HEK293 (cell line): ENCODE results near the gene B4GAT1.
A peak's percentile ranks its signal among the peaks of the same experiment; 100 is the strongest.

Source experiments
- GFI1B ChIP-seq: fragments of 450-650 bp; formaldehyde crosslinking; IDR thresholded peaks from 2 replicates; pipeline ENCODE4 v1.5.1; 2016; ENCODE audit warnings: missing biosample characterization, missing genetic modification characterization
- MZF1 ChIP-seq: fragments of 450-650 bp; formaldehyde crosslinking; IDR thresholded peaks from 2 replicates; pipeline ENCODE4 v1.5.1; 2017; ENCODE audit warnings: missing biosample characterization, missing genetic modification characterization, borderline replicate concordance
- OVOL3 ChIP-seq: fragments of 450-650 bp; formaldehyde crosslinking; IDR thresholded peaks from 2 replicates; pipeline ENCODE4 v1.5.1; 2016; ENCODE audit warnings: missing biosample characterization, missing genetic modification characterization
- PATZ1 ChIP-seq: fragments of 450-650 bp; formaldehyde crosslinking; IDR thresholded peaks from 2 replicates; pipeline ENCODE4 v1.5.1; 2016; ENCODE audit warnings: missing biosample characterization, missing genetic modification characterization
- PRDM1 ChIP-seq: fragments of 450-650 bp; formaldehyde crosslinking; IDR thresholded peaks from 2 replicates; pipeline ENCODE4; 2016; ENCODE audit warnings: missing biosample characterization, missing genetic modification characterization
- YY1 ChIP-seq: fragments of 450-650 bp; formaldehyde crosslinking; IDR thresholded peaks from 2 replicates; pipeline ENCODE4 v1.5.1; 2018; ENCODE audit warnings: missing biosample characterization, missing genetic modification characterization
- YY2 ChIP-seq: fragments of 450-650 bp; formaldehyde crosslinking; IDR thresholded peaks from 2 replicates; pipeline ENCODE4 v1.5.1; 2016; ENCODE audit warnings: missing biosample characterization, missing genetic modification characterization
- ZBTB1 ChIP-seq: fragments of 450-650 bp; formaldehyde crosslinking; IDR thresholded peaks from 2 replicates; pipeline ENCODE4 v1.5.1; 2016; ENCODE audit warnings: missing biosample characterization, missing genetic modification characterization
- ZFHX2 ChIP-seq: fragments of 450-650 bp; formaldehyde crosslinking; conservative IDR thresholded peaks from 2 replicates; pipeline ENCODE4 v1.5.1; 2016; ENCODE audit warnings: missing biosample characterization, missing genetic modification characterization
- ZNF202 ChIP-seq: fragments of 450-650 bp; formaldehyde crosslinking; IDR thresholded peaks from 2 replicates; pipeline ENCODE4 v1.5.1; 2016; ENCODE audit warnings: missing biosample characterization, missing genetic modification characterization, borderline replicate concordance
- ZNF211 ChIP-seq: fragments of 450-650 bp; formaldehyde crosslinking; IDR thresholded peaks from 2 replicates; pipeline ENCODE4 v1.5.1; 2016; ENCODE audit warnings: low read depth, missing biosample characterization, missing genetic modification characterization
- ZNF221 ChIP-seq: fragments of 450-650 bp; formaldehyde crosslinking; IDR thresholded peaks from 2 replicates; pipeline ENCODE4 v1.5.1; 2017; ENCODE audit warnings: missing biosample characterization, missing genetic modification characterization, borderline replicate concordance
- ZNF266 ChIP-seq: fragments of 450-650 bp; formaldehyde crosslinking; IDR thresholded peaks from 2 replicates; pipeline ENCODE4 v1.5.1; 2016; ENCODE audit warnings: missing biosample characterization, missing genetic modification characterization, low read depth
- ZNF280C ChIP-seq: fragments of 450-650 bp; formaldehyde crosslinking; IDR thresholded peaks from 2 replicates; pipeline ENCODE4 v1.5.1; 2016; ENCODE audit warnings: missing biosample characterization, missing genetic modification characterization
- ZNF302 ChIP-seq: fragments of 450-650 bp; formaldehyde crosslinking; IDR thresholded peaks from 2 replicates; pipeline ENCODE4 v1.5.1; 2016; ENCODE audit warnings: missing biosample characterization, missing genetic modification characterization, low read depth
- ZNF350 ChIP-seq: fragments of 450-650 bp; formaldehyde crosslinking; IDR thresholded peaks from 2 replicates; pipeline ENCODE4 v1.5.0; 2017; ENCODE audit warnings: missing biosample characterization, mild to moderate bottlenecking, missing genetic modification characterization
- ZNF362 ChIP-seq: fragments of 450-650 bp; formaldehyde crosslinking; IDR thresholded peaks from 2 replicates; pipeline ENCODE4 v1.5.1; 2016; ENCODE audit warnings: missing biosample characterization, missing genetic modification characterization
- ZNF521 ChIP-seq: fragments of 450-650 bp; formaldehyde crosslinking; IDR thresholded peaks from 2 replicates; pipeline ENCODE4 v1.5.1; 2017; ENCODE audit warnings: missing biosample characterization, mild to moderate bottlenecking, missing genetic modification characterization
- ZNF600 ChIP-seq: fragments of 450-650 bp; formaldehyde crosslinking; IDR thresholded peaks from 2 replicates; pipeline ENCODE4 v1.5.1; 2016; ENCODE audit warnings: missing biosample characterization, missing genetic modification characterization
- ZNF610 ChIP-seq: fragments of 450-650 bp; formaldehyde crosslinking; IDR thresholded peaks from 2 replicates; pipeline ENCODE4 v1.5.1; 2016; ENCODE audit warnings: missing biosample characterization, missing genetic modification characterization, borderline replicate concordance
- ZNF660 ChIP-seq: fragments of 450-650 bp; IDR thresholded peaks from 2 replicates; pipeline ENCODE4 v1.5.1; 2018; ENCODE audit warnings: missing biosample characterization, mild to moderate bottlenecking, missing genetic modification characterization
- ZNF76 ChIP-seq: fragments of 450-650 bp; formaldehyde crosslinking; IDR thresholded peaks from 2 replicates; pipeline ENCODE4; 2016; ENCODE audit warnings: low read depth, missing biosample characterization, missing genetic modification characterization, borderline replicate concordance
- TF ChIP-seq, protein P1 (sequence below): fragments of 450-650 bp; formaldehyde crosslinking; IDR thresholded peaks from 2 replicates; pipeline ENCODE4 v1.5.1; 2016; ENCODE audit warnings: missing biosample characterization, missing genetic modification characterization
- TF ChIP-seq, protein P2 (sequence below): fragments of 450-650 bp; formaldehyde crosslinking; IDR thresholded peaks from 2 replicates; pipeline ENCODE4 v1.5.1; 2016; ENCODE audit warnings: missing biosample characterization, missing genetic modification characterization, low read depth
- TF ChIP-seq, protein P3 (sequence below): fragments of 450-650 bp; formaldehyde crosslinking; IDR thresholded peaks from 2 replicates; pipeline ENCODE4 v1.5.1; 2016; ENCODE audit warnings: missing biosample characterization, missing genetic modification characterization, borderline replicate concordance

The B4GAT1 gene

DNA sequence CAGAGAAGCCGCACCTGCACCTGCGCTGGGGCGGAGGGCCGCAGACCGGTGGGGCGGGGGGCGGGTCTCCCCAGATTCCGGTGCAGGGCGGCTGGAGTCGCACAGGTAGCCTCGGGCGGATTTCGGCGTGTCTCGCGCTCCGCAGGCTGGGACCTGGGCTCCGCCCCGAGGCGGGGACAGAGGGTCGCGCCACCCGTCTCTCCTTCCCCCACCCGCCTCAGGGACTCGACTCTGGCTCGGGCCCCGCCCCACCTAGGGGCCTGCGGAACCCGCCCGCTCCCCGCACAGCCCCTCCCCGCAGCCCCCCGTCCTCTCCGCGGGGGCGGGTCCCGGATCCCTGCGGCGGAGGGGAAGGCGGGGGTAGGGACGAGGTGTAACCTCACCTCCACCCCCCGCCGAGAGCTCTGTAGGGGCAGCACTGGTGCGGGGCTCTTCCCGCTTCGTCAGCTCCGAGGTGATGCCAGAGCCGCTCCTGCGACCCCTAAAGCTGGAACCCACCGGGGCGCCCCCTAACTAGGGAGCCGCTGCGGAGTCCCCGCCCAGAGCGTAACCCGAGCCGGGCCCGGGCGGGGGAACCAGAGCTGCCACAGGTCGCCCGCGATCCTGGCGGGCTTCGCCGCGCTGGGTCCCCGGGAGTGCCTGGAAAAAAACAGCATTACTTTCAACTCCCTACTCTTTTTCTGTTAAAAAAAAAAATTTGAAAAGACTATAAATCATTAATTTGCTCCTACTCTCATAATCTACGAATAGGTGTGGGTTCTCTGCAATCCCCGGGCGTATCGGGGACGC lies 24.4 kb upstream of the B4GAT1 start, which contains the start of gene SLC29A2 (continued):
- TF ChIP-seq ZNF76 (tag by site-specific recombination) (0 out of 2 replicates have a peak, but pooled peaks have one; percentile 54), ZNF302 (no peak), YY1 (tag by site-specific recombination) (no peak), ZNF660 (tag by site-specific recombination) (no peak), ZNF362 (tag by site-specific recombination) (peak; percentile 95), ZNF610 (peak; percentile 39; the same call in 1 of the 2 replicates), PATZ1 (tag by site-specific recombination) (peak; percentile 98), PRDM1 (tag by site-specific recombination) (no peak), ZNF211 (no peak), ZFHX2 (tag by site-specific recombination) (no peak; the same call in 1 of the 2 replicates), ZNF521 (tag by site-specific recombination) (no peak), ZNF266 (no peak), ZBTB1 (tag by site-specific recombination) (peak; percentile 88), ZNF350 (no peak), GFI1B (tag by site-specific recombination) (no peak), OVOL3 (tag by site-specific recombination) (no peak), YY2 (tag by site-specific recombination) (no peak), ZNF202 (no peak), MZF1 (no peak), ZNF600 (no peak), ZNF221 (tag by site-specific recombination) (no peak), ZNF280C (tag by site-specific recombination) (no peak)
- TF ChIP-seq, protein P1, sequence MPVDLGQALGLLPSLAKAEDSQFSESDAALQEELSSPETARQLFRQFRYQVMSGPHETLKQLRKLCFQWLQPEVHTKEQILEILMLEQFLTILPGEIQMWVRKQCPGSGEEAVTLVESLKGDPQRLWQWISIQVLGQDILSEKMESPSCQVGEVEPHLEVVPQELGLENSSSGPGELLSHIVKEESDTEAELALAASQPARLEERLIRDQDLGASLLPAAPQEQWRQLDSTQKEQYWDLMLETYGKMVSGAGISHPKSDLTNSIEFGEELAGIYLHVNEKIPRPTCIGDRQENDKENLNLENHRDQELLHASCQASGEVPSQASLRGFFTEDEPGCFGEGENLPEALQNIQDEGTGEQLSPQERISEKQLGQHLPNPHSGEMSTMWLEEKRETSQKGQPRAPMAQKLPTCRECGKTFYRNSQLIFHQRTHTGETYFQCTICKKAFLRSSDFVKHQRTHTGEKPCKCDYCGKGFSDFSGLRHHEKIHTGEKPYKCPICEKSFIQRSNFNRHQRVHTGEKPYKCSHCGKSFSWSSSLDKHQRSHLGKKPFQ (tag by site-specific recombination), result 0 out of 2 replicates have a peak, but pooled peaks have one; percentile 16
- TF ChIP-seq, protein P2, sequence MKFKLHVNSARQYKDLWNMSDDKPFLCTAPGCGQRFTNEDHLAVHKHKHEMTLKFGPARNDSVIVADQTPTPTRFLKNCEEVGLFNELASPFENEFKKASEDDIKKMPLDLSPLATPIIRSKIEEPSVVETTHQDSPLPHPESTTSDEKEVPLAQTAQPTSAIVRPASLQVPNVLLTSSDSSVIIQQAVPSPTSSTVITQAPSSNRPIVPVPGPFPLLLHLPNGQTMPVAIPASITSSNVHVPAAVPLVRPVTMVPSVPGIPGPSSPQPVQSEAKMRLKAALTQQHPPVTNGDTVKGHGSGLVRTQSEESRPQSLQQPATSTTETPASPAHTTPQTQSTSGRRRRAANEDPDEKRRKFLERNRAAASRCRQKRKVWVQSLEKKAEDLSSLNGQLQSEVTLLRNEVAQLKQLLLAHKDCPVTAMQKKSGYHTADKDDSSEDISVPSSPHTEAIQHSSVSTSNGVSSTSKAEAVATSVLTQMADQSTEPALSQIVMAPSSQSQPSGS (tag by site-specific recombination), result no peak
- TF ChIP-seq, protein P3, sequence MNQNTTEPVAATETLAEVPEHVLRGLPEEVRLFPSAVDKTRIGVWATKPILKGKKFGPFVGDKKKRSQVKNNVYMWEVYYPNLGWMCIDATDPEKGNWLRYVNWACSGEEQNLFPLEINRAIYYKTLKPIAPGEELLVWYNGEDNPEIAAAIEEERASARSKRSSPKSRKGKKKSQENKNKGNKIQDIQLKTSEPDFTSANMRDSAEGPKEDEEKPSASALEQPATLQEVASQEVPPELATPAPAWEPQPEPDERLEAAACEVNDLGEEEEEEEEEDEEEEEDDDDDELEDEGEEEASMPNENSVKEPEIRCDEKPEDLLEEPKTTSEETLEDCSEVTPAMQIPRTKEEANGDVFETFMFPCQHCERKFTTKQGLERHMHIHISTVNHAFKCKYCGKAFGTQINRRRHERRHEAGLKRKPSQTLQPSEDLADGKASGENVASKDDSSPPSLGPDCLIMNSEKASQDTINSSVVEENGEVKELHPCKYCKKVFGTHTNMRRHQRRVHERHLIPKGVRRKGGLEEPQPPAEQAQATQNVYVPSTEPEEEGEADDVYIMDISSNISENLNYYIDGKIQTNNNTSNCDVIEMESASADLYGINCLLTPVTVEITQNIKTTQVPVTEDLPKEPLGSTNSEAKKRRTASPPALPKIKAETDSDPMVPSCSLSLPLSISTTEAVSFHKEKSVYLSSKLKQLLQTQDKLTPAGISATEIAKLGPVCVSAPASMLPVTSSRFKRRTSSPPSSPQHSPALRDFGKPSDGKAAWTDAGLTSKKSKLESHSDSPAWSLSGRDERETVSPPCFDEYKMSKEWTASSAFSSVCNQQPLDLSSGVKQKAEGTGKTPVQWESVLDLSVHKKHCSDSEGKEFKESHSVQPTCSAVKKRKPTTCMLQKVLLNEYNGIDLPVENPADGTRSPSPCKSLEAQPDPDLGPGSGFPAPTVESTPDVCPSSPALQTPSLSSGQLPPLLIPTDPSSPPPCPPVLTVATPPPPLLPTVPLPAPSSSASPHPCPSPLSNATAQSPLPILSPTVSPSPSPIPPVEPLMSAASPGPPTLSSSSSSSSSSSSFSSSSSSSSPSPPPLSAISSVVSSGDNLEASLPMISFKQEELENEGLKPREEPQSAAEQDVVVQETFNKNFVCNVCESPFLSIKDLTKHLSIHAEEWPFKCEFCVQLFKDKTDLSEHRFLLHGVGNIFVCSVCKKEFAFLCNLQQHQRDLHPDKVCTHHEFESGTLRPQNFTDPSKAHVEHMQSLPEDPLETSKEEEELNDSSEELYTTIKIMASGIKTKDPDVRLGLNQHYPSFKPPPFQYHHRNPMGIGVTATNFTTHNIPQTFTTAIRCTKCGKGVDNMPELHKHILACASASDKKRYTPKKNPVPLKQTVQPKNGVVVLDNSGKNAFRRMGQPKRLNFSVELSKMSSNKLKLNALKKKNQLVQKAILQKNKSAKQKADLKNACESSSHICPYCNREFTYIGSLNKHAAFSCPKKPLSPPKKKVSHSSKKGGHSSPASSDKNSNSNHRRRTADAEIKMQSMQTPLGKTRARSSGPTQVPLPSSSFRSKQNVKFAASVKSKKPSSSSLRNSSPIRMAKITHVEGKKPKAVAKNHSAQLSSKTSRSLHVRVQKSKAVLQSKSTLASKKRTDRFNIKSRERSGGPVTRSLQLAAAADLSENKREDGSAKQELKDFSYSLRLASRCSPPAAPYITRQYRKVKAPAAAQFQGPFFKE (tag by site-specific recombination), result no peak
